ENCODE data around the gene PSMA1.
"Not testable (repeated sequence)": the region's sequence is repeated elsewhere in the genome, so short reads cannot be mapped to it uniquely, and the experiment has no call there.

Gene PSMA1

DNA sequence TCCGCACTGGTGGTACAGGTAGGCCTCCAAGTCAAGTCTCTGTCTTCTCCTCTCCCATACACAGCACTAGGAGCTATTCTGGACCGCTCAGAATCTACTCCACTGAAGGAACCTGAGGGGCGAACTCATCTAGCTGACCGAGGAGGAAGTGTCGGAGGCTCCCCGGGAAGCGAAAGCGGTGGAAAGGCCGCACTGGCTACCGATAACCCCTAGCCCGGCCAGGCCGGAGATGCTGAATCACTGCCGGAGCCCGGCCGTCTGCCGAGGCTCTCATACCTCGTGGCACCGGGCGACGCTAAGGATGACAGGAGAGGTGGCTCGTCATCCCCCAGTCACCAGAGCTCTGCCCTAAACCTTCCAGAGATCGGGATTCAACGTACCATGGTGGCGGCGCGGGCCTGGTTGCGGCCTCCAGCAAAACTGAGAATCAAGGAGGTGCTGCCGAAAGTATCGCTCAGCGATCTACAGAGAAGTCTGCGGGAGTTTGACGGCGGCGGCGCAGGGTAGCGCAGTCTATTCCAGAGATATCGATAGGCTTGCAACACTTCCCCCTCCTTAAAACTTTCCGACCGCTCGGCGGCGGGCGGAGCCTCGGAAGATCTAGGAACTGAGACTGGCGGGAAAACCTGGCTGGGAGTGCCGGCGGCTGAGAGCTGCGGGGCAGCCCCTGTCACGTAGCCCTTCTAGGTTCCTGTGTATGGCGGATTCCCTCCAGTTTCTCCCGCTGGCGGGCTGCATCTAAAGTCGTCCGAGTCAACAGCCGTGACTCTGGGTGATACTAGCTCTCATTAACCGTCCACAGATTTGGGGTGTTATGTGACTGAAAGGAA is at the start of gene PSMA1:
Gene PSMA1, minus strand, starts transcription at position 470 of the 830 bp plus-strand sequence. Its CDS starts 87 bp downstream, at position 383.
- peak; percentile 80 to 90 for DNase-seq (ENCODE audit: low read depth in 2 of 2)

- DNase-seq (ENCODE audit: low read depth in 2 of 2) = not testable (repeated sequence)
Measured at GRCh38 chr11:14569516-14569915, 49.3 kb upstream of the PSMA1 start.

DNA sequence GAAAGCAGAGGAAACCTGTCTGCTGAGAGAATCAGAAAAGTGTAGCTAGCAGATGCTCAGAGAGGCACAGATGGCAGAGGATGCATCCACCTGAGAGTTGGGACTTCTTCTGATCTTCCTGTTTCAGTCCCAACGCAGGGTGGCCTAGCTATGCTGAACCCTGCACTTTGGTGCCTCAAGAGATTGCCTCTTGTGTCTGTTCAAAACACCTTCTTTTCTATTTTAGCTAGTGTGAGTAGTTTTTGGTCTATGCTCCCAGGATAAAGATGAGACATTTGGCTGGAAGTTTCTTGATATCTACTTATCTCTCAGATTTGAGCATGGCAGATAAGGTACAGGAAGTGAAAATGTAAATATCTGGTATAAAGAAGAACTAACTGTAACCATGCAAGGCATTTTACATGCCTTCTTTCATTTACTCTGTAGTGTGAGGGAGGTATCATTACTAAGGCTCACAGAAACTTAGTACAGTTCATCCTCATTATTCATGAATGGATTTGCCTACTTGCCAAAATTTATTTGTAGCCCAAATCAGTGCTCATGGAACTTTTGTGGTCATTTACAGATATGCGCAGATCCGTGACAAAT is 47.0 kb upstream of the PSMA1 start:
- DNase-seq (ENCODE audit: low read depth in 2 of 2) = no peak

GRCh38 chr11:14566331-14567063 is 46.3 kb upstream of the PSMA1 start:
- DNase-seq (ENCODE audit: low read depth in 2 of 2) = no peak

GRCh38 chr11:14565845-14566244 is 45.7 kb upstream of the PSMA1 start:
- no peak for DNase-seq (ENCODE audit: low read depth in 2 of 2)

- DNase-seq (ENCODE audit: low read depth in 2 of 2) = no peak
Measured at GRCh38 chr11:14555818-14556217, 35.6 kb upstream of the PSMA1 start.

- DNase-seq (ENCODE audit: low read depth in 2 of 2) = no peak
Measured at GRCh38 chr11:14554959-14555358, 34.8 kb upstream of the PSMA1 start.

- no peak for DNase-seq (ENCODE audit: low read depth in 2 of 2)
Measured at GRCh38 chr11:14552089-14552488, 31.9 kb upstream of the PSMA1 start.

GRCh38 chr11:14551380-14551779 is 31.2 kb upstream of the PSMA1 start:
- DNase-seq (ENCODE audit: low read depth in 2 of 2) = no peak

- no peak for DNase-seq (ENCODE audit: low read depth in 2 of 2)
Measured at GRCh38 chr11:14549891-14550290, 29.7 kb upstream of the PSMA1 start.

DNA sequence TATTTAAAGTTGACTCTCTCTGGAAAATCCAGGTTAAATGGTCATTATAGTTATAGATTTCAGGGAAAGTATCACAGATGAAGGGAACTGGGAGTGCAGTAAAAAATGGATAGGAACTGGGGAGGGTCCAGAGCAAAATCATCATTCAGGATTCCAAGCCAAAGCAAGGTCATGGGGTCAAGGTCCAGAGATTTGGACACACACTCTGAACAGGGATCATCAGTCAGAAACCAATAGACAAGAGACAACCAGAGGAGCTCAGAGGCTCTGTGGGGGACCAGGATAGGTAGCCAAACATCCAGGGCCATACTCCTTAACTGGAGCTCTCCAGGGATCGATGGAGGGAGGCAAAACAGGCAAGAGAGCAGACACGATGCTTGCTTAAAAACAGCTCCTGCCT is 27.3 kb upstream of the PSMA1 start:
- DNase-seq (ENCODE audit: low read depth in 2 of 2) = no peak

DNA sequence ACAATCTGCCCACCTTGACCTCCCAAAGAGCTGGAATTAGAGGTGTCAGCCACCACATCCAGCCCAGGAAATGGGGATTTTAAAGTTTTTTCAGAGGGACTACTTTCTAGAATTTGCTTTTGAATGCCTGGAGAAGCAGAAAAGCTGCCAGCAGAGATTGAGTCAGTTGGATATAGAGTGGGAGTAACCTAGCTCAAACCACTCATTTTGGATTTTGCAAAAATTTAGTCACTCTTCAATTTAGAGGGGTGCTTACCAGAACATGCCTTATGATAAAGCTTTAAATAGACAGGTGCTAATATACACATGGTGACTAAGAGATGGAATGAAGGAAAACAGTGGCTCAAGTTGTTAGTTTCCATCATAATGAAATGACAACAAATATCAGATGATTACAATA is 26.5 kb upstream of the PSMA1 start:
- no peak for DNase-seq (ENCODE audit: low read depth in 2 of 2)

DNA sequence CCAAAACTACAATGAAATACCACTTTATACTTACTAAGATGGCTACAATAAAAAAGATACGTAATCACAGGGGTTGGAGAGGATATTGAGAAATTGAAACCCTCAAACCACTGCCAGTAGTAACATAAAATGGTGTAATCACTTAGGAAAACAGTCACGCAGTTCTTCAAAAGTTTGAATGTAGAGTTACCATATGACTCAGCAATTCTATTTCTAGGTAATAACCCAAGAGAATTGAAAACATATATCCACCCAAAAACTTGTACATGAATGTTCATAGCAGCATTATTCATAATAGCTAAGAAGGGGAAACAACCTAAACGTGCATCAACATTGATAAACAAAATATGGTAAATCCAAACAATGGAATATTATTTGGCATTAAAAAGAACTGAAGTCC is 24.4 kb upstream of the PSMA1 start:
- DNase-seq (ENCODE audit: low read depth in 2 of 2) = no peak

GRCh38 chr11:14543260-14543659 is 23.1 kb upstream of the PSMA1 start:
- DNase-seq (ENCODE audit: low read depth in 2 of 2) = no peak

DNA sequence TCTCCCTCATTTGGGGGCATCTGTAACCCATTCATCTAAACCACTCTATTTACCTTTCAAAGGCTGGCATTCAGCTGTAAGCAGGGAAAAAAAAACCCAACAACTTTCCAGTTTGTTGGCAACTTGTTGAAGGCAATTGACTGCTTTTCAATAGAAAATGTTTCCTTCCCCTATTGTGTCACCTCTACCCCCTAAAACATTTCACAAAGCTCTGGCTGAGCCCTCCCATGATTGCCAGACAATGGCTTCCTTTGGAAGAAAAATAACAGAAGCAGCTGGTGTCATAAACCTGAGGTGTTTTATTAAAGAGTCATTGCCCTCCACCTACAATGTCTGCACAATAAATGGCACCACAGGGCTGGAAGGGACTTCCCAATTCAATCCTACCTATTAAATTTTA is 22.1 kb upstream of the PSMA1 start:
- no peak for DNase-seq (ENCODE audit: low read depth in 2 of 2)

- no peak for DNase-seq (ENCODE audit: low read depth in 2 of 2)
Measured at GRCh38 chr11:14541192-14541947, 21.2 kb upstream of the PSMA1 start.

- DNase-seq (ENCODE audit: low read depth in 2 of 2) = no peak
Measured at GRCh38 chr11:14539982-14540421, 19.8 kb upstream of the PSMA1 start.

- DNase-seq (ENCODE audit: low read depth in 2 of 2) = no peak
Measured at GRCh38 chr11:14538926-14539554, 18.9 kb upstream of the PSMA1 start.

DNA sequence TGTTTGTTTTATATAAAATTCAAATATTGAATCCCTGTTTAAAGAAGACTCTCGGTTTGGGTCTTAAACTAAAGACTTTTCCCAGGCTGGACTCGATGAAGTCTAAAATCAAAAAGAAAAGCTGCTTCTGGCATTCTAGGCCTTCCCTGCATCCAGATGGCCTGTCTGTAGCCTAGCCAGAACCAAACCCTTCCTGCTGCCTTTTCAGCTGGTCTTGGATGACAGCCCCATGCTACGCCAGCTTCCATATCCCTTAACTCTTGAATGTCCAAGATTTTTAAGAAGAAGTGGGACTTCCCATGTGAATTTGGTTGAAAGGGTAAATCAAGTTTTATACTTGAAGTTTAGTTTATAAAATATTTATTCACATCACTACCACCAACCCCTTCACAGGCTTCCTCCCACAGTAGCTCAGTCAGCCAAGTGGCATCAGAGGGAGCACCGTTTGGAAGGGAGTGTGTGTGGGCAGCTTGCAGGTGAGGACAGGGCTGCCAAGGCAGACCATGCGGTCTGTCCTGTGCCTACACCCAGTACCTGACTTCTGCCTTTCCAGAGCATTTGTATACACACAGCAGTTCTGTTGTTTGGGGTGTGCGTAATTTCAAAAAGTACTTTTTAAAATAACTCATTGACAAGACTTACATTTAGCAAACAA is 18.2 kb upstream of the PSMA1 start:
- DNase-seq (ENCODE audit: low read depth in 2 of 2) = no peak

DNA sequence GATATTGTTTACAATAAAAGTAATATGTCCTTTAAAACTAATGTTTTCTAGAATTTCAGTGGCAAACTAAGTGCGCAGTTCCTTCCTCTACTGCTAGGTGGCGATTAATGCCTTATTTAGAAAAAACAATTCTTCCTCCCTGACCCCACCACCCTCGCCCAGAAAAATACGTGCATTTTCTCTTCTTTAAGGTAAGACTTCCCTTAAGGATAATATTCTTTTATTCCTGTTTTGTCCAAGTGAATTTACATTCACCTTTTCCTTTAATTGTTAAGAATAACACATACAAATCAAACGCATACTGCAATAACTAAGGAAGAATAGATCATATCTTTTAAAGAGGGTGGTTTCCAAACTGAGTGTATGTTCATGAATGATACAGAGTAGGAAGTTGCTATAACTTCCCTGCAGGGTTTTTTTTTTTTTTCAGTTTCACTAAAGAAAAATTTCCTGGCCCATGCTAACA is 17.0 kb upstream of the PSMA1 start:
- no peak for DNase-seq (ENCODE audit: low read depth in 2 of 2)

- DNase-seq (ENCODE audit: low read depth in 2 of 2) = not testable (repeated sequence)
Measured at GRCh38 chr11:14535166-14535565, 15.0 kb upstream of the PSMA1 start.

Measured in stimulated activated CD8-positive, alpha-beta memory T cell treated with anti-CD3 and anti-CD28 coated beads, Interleukin-2, amount 100 ng/mL, for 48 hours (primary cell).